Smooth muscle cell of the brain vasculature (primary cell): ENCODE results near the gene BAMBI.

Experiments used
- DNase-seq: peaks from one replicate; pipeline ENCODE4 v3.0.0-alpha.2; 2012; ENCODE audit warnings: low read depth, low spot score

BAMBI gene

GRCh38 chr10:28676326-28676967 is 874 bp upstream of the BAMBI start:
- DNase-seq: no peak

- no peak for DNase-seq
Observed at GRCh38 chr10:28677888-28678686, 766 bp downstream of the BAMBI start.

- DNase-seq: no peak
Observed at GRCh38 chr10:28678687-28679457, 1.6 kb downstream of the BAMBI start.

GRCh38 chr10:28679581-28680357 is 2.4 kb downstream of the BAMBI start:
- DNase-seq: no peak

GRCh38 chr10:28680358-28680752 is 3.0 kb downstream of the BAMBI start:
- DNase-seq: no peak

GRCh38 chr10:28681291-28681763 is 4.0 kb downstream of the BAMBI start:
- no peak for DNase-seq

GRCh38 chr10:28681928-28682750 is 4.8 kb downstream of the BAMBI start:
- DNase-seq: no peak

- no peak for DNase-seq
Observed at GRCh38 chr10:28684157-28684985, 7.0 kb downstream of the BAMBI start.

- DNase-seq: no peak
Observed at GRCh38 chr10:28684986-28685580, 7.8 kb downstream of the BAMBI start.

GRCh38 chr10:28685717-28686116 is 8.4 kb downstream of the BAMBI start:
- no peak for DNase-seq

GRCh38 chr10:28686835-28687682 is 9.7 kb downstream of the BAMBI start:
- DNase-seq: no peak

GRCh38 chr10:28687683-28688001 is 10.3 kb downstream of the BAMBI start:
- no peak for DNase-seq

GRCh38 chr10:28690545-28690944 is 13.2 kb downstream of the BAMBI start:
- DNase-seq: no peak

- no peak for DNase-seq
Observed at GRCh38 chr10:28691187-28691694, 13.9 kb downstream of the BAMBI start.

- no peak for DNase-seq
Observed at GRCh38 chr10:28692050-28692449, 14.7 kb downstream of the BAMBI start.

- DNase-seq: no peak
Observed at GRCh38 chr10:28694530-28694929, 17.2 kb downstream of the BAMBI start.

GRCh38 chr10:28698075-28698474 is 20.8 kb downstream of the BAMBI start:
- DNase-seq: no peak

- no peak for DNase-seq
Observed at GRCh38 chr10:28704464-28705161, 27.3 kb downstream of the BAMBI start.
